Adrenal gland (tissue), 12 donors: ENCODE data around the gene U2AF1L4. TPM values are rescaled to one million over a fixed set of nuclear protein-coding genes. Genes with fewer than 3 reads are reported as not detected.

ENCODE experiments used
- DNase-seq, 7 donors: peaks; one replicate each; pipeline ENCODE4 v3.0.0-alpha.2; 2019 to 2020
- H3K27ac ChIP-seq, 5 donors: fragments of 200-600 bp; sonication (generic) in 4 of 5; 1 replicate in 3 of 5; 2 replicates in 2 of 5; pipeline versions ENCODE4 v1.5.1 to v1.8.0; 2016 to 2020; ENCODE audit warnings: mild to moderate bottlenecking in 1 of 5
- H3K27me3 ChIP-seq: fragments of 200-600 bp; 2 replicates; pipeline ENCODE4 v1.8.0; 2021
- H3K36me3 ChIP-seq, 2 donors: fragments of 200-600 bp; replicated peaks in 1 of 2; 1 replicate in 1 of 2; 2 replicates in 1 of 2; pipeline versions ENCODE4 v1.5.1 to v1.8.0; 2018 to 2022
- H3K4me1 ChIP-seq, 2 donors: fragments of 200-600 bp; replicated peaks in 1 of 2; 1 replicate in 1 of 2; 2 replicates in 1 of 2; pipeline versions ENCODE4 v1.5.1 to v1.8.0; 2018 to 2021
- H3K4me3 ChIP-seq, 4 donors: fragments of 200-600 bp; sonication (generic) in 3 of 4; one replicate each; pipeline ENCODE4 v1.5.1; 2016 to 2018
- H3K9me3 ChIP-seq, 3 donors: fragments of 200-600 bp; sonication (generic) in 1 of 3; replicated peaks in 1 of 3; 1 replicate in 2 of 3; 2 replicates in 1 of 3; pipeline versions ENCODE4 v1.5.1 to v1.8.0; 2016 to 2021
- POLR2A ChIP-seq, 2 donors: fragments of 450-650 bp; IDR thresholded peaks; one replicate each; pipeline ENCODE4 v1.6.1; 2017; ENCODE audit warnings: antibody characterized with exemption in 2 of 2, mild to moderate bottlenecking in 2 of 2, moderate library complexity in 1 of 2
- WGBS, 4 donors: extraction: QIAGEN DNeasy Blood & Tissue Kit in 2 of 4; methylation state at CpG; one replicate each; pipeline versions ENCODE4 v1.1.5 to v1.1.7; 2013 to 2017; 5-methylcytosine and 5-hydroxymethylcytosine counted together
- intact Hi-C, 2 donors: fragments of 100-400 bp; cut with DNase I; formaldehyde crosslinking; loops; one replicate each; pipeline versions ENCODE4 v1.14.1 to v1.15.0; 2022 to 2023
- polyA plus RNA-seq, 3 donors: library from polyadenylated mRNA; stranded (reverse); fragments of 200-250 nt in 2 of 3; fragments of 350-450 nt in 1 of 3; fragmentation: Illumina TruSeq in 1 of 3; extraction: RNeasy Lipid Tissue Mini Kit (QIAGEN cat#74804) in 1 of 3; gene quantifications; one replicate each; pipeline ENCODE4 v1.2.3, GENCODE V29; 2013 to 2014
- total RNA-seq, 9 donors: library from RNA; depleted of rRNA in 4 of 9; stranded (reverse); fragments of >200 nt in 4 of 9; fragments of 120-200 nt in 1 of 9; fragmentation: NEBNext Ultra II Directional in 1 of 9; extraction: Animal tissue kit (Norgen Biotek cat#: 25700) in 1 of 9; gene quantifications; one replicate each; pipeline versions ENCODE4 v1.1.0 to v1.2.4, GENCODE V29; 2013 to 2023
- TF ChIP-seq, protein P1 (sequence below), 6 experiments: fragments of 450-650 bp in 4 of 6; fragments of 200-600 bp in 2 of 6; sonication (generic) in 1 of 6; IDR thresholded peaks; 1 replicate in 5 of 6; 2 replicates in 1 of 6; pipeline versions ENCODE4 v1.5.1 to v1.8.0; 2016 to 2021; ENCODE audit warnings: antibody characterized with exemption in 6 of 6, mild to moderate bottlenecking in 2 of 6, moderate library complexity in 1 of 6
- donor health status: healthy with polysubstance abuse.
- donor health status: Bipolar disorder and iron deficiency.
- donor health status: DM: yes; HTN: yes; CAD: no.
- donor health status: DM: no; HTN: no; CAD: no.
- donor health status: DM: no; HTN: no; CAD: no.
- donor health status: DM: yes; HTN: yes; CAD: no.

Gene U2AF1L4
- total and polyA plus RNA-seq, 12 donors = 14.8 to 255 (median 32.8) TPM

DNA sequence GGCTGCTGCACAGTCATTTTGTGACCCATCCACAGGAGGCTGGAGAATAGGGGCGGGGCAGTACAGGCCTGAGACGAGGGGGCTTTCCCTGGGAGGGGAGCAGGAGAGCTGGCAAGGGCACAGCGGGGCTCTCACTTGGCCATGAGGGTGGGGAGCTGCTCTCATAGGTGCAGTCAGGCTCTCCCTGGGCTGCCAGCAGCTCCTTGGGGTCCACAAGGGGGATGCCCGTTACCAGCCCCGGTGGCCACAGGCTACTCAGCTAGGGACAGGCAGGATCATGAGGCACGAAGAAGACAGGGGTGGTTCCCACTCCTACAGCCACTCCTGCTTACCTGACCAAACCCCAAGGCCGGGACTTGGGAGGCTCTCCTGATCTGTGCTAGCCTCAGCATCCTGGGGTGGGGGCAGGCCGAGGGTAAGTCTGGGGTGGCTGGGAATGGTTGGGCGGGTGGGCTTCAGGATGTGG, 46.6 kb upstream of the U2AF1L4 start:
- TF ChIP-seq, protein P1, sequence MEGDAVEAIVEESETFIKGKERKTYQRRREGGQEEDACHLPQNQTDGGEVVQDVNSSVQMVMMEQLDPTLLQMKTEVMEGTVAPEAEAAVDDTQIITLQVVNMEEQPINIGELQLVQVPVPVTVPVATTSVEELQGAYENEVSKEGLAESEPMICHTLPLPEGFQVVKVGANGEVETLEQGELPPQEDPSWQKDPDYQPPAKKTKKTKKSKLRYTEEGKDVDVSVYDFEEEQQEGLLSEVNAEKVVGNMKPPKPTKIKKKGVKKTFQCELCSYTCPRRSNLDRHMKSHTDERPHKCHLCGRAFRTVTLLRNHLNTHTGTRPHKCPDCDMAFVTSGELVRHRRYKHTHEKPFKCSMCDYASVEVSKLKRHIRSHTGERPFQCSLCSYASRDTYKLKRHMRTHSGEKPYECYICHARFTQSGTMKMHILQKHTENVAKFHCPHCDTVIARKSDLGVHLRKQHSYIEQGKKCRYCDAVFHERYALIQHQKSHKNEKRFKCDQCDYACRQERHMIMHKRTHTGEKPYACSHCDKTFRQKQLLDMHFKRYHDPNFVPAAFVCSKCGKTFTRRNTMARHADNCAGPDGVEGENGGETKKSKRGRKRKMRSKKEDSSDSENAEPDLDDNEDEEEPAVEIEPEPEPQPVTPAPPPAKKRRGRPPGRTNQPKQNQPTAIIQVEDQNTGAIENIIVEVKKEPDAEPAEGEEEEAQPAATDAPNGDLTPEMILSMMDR (IDR thresholded peaks at IDR 0.05) = no peak
- TF ChIP-seq POLR2A (IDR thresholded peaks at IDR 0.05) = no peak
- Histone ChIP-seq H3K27ac (no peak overlapping the region), H3K4me3 (no peak overlapping the region), H3K27me3 (no peaks in the 10 kb centered on the region), H3K4me1 (no peaks in the 10 kb centered on the region), H3K36me3 (no peaks in the 10 kb centered on the region), H3K9me3 (no peaks in the 10 kb centered on the region)
- WGBS, 4 donors = 83 to 92% (median 89%) methylated on average over 5 to 9 of the region's 9 CpGs
- DNase-seq = no peak
- intact Hi-C loops = no loop called here

DNA sequence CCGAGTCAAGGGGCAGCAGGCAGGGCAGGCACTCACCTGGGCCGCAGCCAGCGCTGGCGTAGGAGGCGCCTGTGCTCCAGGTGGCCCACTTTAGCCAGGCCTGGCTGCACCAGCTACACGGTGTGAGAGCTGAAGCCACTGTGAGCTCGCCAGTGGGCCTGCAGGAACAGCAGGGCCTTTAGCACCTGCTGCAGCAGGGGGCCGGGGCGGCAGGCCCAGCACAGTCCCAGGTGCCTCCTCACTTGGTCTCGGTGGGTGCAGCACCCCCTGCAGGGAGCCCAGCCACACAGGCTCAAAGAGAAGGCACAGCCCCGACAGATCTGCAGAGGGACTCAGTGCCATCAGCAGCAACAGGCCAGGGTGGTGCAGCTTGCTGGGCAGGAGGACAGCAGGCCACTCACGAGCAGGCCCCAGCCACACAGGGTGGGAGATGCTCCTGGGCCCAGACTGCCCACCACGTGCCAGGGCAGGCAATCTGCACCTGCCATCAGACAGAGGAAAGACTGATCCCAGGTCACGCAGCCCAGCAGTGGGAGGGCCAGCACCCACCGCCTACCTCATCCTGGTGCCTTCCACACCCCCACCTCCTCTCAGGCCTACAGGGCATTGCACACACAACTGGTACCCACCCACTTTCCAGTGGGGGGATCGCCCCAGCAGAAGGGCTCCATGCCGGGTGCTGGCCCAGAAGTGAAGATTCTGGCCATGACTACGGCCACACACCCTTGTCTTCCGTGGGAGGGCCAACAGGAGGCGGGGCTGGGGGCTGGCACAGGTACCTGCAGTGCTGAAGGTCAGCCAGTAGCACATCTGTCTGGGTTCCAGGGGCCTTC, 46.0 kb upstream of the U2AF1L4 start:
- Histone ChIP-seq H3K27me3 (no peaks in the 10 kb centered on the region), H3K36me3 (no peaks in the 10 kb centered on the region), H3K27ac (no peak overlapping the region), H3K4me3 (no peak overlapping the region), H3K9me3 (no peaks in the 10 kb centered on the region), H3K4me1 (no peaks in the 10 kb centered on the region)
- WGBS, 4 donors = 70 to 78% (median 74%) methylated on average over 8 to 20 of the region's 20 CpGs
- no peak for TF ChIP-seq POLR2A (IDR thresholded peaks at IDR 0.05)
- TF ChIP-seq, protein P1 (IDR thresholded peaks at IDR 0.05) = no peak
- DNase-seq = no peak
- intact Hi-C loops = no loop called here

DNA sequence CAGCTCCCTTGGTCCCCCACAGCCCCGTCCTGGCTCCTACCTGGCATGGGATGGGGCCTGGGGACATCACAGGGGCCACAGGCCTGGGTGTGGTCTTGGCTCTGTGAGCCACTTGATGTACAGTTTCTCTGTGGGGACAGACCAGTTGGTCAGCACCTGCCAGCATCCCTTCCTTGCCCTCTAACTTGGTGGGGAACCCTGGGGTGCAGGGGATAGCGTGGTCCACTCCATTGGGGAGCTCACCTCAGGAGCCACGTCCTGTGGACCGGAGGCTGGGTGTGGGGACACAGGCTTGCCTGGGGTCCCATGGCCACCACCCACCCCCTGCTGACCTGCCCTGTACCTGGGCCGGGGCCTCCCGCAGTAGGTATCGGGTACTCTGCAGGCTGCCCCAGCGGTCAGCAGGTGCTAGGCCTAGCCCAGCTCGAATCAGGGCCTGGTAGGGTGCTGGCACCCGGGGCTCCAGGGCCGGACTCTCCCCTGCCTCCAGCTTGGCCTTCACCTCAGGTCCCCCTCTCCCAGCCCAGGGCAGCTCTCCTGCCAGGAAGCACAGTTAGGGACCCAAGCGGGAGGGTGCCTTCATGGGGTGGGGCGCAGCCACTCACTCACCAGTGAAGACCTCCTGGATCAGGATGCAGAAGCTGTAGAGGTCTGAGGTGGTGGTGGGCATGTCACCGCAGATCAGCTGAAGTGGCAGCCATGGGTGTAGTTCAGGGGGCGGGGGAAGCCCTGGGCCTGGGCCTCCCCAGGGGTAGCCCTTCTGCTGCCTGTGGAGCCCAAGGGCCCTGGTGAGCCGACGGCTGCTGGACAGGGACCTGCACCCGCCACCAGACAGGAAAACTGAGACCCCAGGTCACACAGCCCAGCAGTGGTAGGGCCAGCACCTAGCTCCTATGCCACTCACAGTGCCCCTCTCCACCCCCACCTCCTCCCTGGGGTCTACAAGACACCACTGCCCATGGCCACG, 45.0 kb upstream of the U2AF1L4 start:
- H3K4me1 ChIP-seq = no peaks in the 10 kb centered on the region
- 78 to 88% (median 83%) methylated on average over 6 to 19 of the region's 19 CpGs for WGBS, 4 donors
- H3K27me3 ChIP-seq = no peaks in the 10 kb centered on the region
- no peak overlapping the region for H3K27ac ChIP-seq
- TF ChIP-seq, protein P1 (IDR thresholded peaks at IDR 0.05) = no peak
- no peak for TF ChIP-seq POLR2A (IDR thresholded peaks at IDR 0.05)
- no peaks in the 10 kb centered on the region for H3K36me3 ChIP-seq
- intact Hi-C loops = no loop called here
- H3K4me3 ChIP-seq = no peak overlapping the region
- DNase-seq = no peak
- no peaks in the 10 kb centered on the region for H3K9me3 ChIP-seq
